22Rv1 (cell line): Measurements from ENCODE around the gene NDE1.
A peak's percentile ranks its signal among the peaks of the same experiment; 100 is the strongest.

Experiments
- H3K27ac ChIP-seq: fragments of 450-650 bp; 2 replicates; pipeline ENCODE4 v1.5.1; 2017
- ZFX ChIP-seq: fragments of 450-650 bp; IDR thresholded peaks from 2 replicates; pipeline ENCODE4 v1.6.1; 2017; ENCODE audit warnings: antibody characterized with exemption, borderline replicate concordance
- TF ChIP-seq, protein P1 (sequence below): fragments of 450-650 bp; IDR thresholded peaks from 2 replicates; pipeline ENCODE4 v1.5.1; 2017; ENCODE audit warnings: mild to moderate bottlenecking

NDE1 gene

DNA sequence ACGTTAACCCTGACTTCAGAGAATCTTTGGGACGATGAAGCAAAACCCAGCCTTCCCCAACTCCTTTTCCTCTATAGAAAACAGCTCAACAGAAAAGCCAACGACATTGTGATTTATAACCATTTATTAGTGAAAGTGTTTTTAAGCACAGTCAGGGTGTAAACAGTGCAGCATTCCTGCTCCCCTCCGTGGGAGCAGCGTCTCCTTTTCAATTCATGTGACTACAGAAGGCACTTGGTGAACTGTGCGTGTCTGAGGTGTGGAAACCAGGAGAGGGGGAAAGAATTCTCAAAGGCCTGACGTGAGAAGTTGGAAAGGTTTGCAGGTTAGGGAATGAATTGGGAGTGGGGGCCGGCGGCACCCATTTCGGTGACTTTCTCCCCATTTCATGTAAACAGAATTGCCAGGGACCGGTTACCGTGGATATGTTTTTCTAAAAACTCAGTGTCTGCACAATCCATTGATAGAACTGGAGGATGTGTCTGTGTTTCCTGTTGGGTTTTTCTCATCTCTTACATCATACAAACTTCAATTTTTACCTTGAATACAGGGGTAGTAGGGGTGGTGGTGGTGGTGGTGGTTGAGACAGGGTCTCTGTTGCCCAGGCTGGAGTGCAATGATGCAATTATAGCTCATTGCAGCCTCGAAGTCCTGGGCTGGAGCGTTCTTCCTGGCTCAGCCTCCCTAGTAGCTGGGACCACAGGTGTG, 53.1 kb downstream of the NDE1 start:
- no peak overlapping the region for H3K27ac ChIP-seq

DNA sequence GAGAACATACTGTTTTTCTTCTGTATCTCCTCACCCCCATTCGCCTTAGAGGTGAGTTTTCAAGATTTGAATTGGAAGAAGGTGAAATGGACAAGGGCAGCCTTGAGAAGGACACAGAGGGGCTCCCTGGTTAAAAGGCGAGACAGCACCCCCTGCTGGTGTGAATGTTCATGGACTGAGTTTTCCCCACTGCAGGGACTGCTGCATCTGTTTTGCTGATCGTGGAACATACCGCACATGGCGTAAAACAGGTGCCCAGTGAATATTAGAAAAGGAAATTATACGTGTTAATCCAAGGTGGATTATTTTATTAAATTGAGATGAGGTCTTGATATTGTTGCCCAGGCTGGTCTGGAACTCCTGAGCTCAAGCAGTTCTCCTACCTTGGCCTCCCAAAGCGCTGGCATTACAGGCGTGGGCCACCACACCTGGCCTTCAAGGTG, 54.5 kb downstream of the NDE1 start:
- TF ChIP-seq, protein P1, sequence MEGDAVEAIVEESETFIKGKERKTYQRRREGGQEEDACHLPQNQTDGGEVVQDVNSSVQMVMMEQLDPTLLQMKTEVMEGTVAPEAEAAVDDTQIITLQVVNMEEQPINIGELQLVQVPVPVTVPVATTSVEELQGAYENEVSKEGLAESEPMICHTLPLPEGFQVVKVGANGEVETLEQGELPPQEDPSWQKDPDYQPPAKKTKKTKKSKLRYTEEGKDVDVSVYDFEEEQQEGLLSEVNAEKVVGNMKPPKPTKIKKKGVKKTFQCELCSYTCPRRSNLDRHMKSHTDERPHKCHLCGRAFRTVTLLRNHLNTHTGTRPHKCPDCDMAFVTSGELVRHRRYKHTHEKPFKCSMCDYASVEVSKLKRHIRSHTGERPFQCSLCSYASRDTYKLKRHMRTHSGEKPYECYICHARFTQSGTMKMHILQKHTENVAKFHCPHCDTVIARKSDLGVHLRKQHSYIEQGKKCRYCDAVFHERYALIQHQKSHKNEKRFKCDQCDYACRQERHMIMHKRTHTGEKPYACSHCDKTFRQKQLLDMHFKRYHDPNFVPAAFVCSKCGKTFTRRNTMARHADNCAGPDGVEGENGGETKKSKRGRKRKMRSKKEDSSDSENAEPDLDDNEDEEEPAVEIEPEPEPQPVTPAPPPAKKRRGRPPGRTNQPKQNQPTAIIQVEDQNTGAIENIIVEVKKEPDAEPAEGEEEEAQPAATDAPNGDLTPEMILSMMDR = peak; percentile 88
- TF ChIP-seq ZFX = no peak
- H3K27ac ChIP-seq = no peak overlapping the region

More for the DNA sequence above, 53.1 kb downstream of the NDE1 start:
- no peak for TF ChIP-seq ZFX
- TF ChIP-seq, protein P1 = no peak

DNA sequence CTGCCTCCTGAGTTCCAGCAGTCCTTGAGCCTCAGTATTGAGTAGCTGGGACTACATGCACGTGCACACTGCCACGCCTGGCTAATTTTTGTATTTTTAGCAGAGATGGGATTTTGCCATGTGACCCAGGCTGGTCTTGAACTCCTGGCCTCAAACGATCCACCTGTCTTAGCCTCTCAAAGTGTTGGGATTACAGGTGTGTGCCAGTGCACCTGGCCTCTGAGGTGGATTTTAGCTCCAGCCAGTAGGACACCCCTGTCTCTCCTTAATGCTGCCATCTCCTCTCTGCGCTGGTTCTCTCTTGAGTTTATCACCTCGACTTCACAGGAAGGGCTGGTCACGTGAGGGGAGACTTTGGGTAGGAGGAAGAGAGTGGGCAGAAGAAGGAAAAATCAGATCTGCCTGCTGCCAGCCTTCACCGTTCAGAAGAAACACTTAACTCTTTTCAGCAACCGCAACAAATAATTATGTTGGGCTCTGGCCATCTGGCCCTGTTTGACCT, 55.1 kb downstream of the NDE1 start:
- H3K27ac ChIP-seq = no peak overlapping the region
- no peak for TF ChIP-seq ZFX
- TF ChIP-seq, protein P1 = no peak

DNA sequence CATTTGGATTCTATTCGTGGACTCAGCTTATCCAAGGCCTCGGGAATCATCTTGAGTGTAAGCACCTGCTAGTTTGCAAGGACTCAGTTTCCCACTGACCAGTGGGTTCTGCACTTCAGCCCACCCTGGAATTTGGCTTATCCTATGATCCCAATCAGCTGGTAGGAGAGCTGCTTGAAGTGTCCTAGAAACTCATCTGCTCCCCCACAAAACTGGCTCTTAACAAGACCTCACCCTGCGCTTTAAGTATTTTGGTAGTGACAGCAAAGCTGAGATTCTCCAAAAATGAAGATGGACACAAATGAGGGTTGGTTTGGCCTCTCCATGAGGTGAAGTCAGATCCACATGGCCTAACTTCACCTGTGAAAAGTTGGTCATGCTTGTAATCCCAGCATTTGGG, 57.3 kb downstream of the NDE1 start:
- TF ChIP-seq, protein P1 = no peak
- no peak for TF ChIP-seq ZFX
- no peak overlapping the region for H3K27ac ChIP-seq

DNA sequence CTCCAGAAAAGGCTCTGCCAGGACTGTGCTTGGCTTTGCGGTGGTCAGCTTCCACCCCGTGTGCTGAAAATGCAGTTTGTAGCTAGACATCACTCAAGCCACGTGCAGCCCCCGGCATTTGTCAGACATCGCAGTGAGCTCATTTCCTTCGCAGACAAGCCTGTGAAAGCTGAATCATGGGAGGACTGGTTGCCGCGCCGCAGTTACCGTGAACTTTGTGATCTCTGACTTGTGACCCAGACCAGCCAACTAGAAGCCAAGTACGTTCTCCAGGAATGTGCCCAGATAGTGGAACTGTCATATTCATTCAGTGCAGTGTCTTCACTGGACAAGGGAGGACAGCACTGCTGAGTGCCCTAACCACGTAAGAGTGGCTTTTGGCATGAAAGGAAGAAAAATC, 58.1 kb downstream of the NDE1 start:
- no peak overlapping the region for H3K27ac ChIP-seq
- TF ChIP-seq, protein P1 = no peak
- no peak for TF ChIP-seq ZFX

DNA sequence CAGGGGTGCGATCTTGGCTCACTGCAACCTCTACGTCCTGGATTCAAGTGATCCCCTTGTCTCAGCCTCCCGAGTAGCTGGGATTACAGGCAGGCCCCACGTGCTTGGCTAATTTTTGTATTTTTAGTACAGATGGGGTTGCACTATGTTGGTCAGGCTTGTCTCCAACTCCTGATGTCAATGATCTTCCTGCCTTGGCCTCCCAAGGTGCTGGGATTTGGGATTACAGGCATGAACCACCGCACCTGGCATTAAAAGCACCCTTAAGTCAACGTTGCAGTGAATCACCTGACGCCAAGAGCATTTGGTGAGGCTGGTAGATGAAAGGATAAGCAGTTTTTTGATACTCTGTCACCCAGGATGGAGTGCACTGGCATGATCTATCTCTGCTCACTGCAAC, 59.0 kb downstream of the NDE1 start:
- no peak for TF ChIP-seq ZFX
- TF ChIP-seq, protein P1 = no peak
- H3K27ac ChIP-seq = no peak overlapping the region

DNA sequence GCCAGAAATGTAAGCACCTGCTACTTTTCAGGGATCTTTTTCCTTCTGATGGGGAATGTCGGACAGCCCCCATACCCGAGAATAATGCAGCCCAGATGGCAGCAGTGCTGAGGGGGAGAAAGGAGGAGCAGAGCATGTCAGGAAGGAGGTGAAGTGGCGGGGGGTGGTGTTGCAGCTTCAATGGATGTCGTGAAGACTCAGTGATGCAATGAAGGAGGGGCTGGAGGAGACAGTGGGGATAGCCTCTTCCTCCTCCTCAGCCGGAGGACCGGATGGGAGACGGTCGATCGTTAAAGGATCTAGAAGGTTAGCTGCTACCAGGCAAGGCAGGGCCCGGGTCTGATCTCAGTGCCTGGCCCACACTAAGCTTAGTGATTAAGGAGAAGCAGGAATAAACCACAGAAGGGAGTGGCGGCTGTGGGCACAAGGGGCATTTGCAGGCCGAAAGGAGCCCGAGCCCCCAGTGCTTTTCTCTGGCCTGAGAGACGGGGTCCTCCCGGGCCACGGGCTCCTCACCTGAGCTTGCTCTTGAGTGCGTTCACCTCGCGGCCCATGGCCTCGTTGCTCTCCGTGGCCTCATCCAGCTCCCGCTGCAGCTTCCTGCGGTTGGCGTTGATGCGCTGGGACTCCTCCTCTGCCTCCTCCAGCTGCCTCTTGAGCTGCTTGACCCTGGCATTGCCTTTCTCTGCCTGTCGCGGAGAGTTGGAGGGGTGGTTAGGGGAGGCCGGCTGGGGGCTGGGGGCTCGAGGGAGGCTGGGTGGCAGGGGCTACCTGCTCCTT, 64.5 kb downstream of the NDE1 start:
- TF ChIP-seq, protein P1 = no peak
- TF ChIP-seq ZFX = no peak
- no peak overlapping the region for H3K27ac ChIP-seq
